CD4-positive, alpha-beta T cell treated with Interleukin-6 at 100 ng/mL for 8 hours (primary cell): ENCODE measurements around the gene AP1M2.
"Not testable (repeated sequence)": the region's sequence is repeated elsewhere in the genome, so short reads cannot be mapped to it uniquely, and the experiment has no call there.

Experiments used
- DNase-seq: peaks from one replicate; pipeline ENCODE4 v3.0.0-alpha.2; 2020; ENCODE audit warnings: mixed read lengths, low spot score

AP1M2 gene

DNA sequence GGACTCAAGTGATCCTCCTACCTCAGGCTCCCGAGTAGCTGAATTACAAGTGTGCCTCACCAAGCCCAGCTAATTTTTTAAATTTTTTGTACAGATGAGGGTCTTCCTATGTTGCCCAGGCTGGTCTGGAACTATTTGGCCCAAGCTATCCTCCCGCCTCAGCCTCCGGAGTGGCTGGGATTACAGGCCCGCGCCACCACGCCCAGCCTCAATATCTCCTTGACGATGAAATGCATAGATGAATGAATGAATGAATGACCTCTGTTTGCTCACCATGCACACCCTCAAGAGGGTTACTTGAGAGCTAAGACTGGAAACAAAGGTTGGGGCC is 14.9 kb upstream of the AP1M2 start:
- no peak for DNase-seq

GRCh38 chr19:10600149-10600548 is 13.0 kb upstream of the AP1M2 start:
- no peak for DNase-seq

DNA sequence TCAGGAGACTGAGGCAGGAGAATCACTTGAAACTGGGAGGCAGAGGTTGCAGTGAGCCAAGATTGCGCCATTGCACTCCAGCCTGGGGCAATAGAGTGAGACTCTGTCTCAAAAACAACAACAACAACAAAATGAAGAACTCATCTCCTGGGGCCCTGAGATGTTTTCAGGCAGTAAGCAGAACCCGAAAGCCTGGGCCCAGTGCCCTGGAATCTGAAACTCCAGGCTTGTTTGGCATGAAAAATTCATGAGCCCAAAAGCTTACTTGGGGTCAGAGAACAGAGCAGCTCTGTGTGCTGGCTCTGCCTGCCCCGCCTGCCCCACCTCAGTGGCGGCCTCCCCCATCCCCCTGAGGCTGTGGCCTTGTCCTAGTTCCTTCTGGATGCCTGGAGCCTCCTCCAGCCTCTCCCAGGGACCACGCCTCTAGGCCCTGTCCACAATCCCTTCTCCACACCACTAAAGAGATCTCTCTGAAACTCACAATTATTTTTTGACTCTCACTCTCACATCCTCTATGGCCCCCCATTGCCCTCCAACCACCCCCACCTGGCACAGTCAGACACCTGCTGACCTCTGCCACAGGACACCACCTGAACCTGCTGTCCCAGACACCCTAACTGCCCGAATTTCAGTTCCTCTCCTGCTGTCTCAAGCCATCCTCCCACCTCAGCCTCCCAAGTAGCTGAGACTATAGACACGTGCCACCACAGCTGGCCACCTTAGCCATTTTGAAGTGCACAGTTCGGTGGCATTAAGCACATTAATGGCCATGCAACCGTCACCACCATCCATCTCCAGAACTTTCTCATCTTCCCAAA is 6.9 kb upstream of the AP1M2 start:
- DNase-seq = no peak

DNA sequence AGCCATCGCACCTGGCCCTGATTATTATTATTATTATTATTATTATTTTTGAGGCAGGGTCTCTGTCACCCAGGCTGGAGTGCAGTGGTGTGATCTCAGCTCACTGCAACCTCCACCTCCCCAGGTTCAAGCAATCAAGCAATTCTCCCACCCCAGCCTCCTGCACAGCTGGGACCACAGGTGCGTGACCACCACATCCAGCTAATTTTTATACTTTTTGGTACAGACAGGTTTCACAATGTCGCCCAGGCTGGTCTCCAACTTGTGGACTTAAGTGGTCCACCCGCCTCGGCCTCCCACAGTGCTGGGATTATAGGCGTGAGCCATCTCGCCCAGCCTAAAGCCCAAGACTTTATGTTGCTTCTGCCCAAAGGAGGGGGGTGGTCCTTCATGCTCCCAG is 6.0 kb upstream of the AP1M2 start:
- DNase-seq = no peak

DNA sequence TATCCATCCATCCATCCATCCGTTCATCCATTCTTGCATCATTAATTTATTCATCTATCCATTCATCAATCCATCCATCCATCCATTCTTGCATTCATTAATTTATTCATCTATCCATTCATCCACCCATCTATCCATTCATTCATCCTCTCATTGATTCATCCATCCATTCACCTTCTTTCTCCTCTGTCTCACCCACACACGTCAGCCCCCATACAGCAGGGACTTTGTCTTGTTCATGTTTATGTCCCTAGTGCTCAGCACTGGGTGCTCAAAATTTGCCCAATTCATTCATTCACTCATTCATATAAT is 683 bp upstream of the AP1M2 start:
- DNase-seq = no peak

DNA sequence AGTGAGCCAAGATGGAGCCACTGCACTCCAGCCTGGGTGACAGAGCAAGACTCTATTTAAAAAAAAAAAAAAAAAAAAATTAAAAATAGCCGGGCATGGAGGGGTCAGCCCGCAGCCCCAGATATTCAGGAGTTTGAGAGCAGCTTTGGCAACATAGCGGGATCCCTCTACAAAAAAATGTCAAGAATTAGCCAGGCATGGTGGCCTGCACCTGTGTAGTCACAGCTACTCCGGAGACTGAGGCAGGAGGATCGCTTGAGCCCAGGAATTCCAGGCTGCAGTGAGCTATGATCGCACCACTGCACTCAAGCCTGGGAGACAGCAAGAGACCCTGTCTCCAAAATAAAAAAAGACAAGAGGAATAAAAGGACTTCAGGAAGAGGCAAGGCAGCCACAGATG is 716 bp downstream of the AP1M2 start:
- DNase-seq = no peak

GRCh38 chr19:10583036-10583776 is 3.9 kb downstream of the AP1M2 start:
- no peak for DNase-seq

GRCh38 chr19:10582091-10582490 is 5.0 kb downstream of the AP1M2 start:
- DNase-seq = no peak

DNA sequence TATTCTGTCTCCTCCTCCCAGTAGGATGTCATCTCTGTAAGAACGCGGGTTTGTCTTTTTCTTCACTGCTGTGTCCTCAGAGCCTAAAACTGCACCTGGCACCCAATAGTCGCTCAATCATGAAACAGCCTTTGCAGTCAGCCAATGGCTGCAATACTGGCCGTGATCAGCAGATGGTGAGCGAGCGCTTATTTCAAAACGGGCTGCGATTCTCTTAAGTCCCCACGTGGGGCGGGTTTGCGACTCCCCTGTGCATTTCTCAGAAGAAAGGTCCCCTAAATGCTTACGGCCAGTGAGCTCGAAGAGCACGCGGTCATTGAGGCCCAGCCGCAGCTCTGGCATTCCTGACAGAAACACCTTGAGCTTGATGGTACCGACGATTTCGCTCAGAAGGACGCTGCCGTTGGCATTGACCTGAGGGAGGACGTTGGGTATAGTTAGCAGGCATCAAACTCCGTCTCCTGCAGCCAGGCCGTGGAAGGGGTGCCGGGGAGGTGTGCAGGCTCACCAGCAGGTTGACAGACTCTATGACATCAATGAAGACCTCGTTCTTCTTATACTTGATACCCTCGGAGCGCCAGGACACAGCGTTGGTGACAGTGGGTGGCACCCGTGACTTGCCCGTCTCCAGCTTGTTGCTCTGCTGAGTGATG is 6.0 kb downstream of the AP1M2 start:
- peak; percentile 86 for DNase-seq

GRCh38 chr19:10577951-10578350 is 9.2 kb downstream of the AP1M2 start:
- no peak for DNase-seq

DNA sequence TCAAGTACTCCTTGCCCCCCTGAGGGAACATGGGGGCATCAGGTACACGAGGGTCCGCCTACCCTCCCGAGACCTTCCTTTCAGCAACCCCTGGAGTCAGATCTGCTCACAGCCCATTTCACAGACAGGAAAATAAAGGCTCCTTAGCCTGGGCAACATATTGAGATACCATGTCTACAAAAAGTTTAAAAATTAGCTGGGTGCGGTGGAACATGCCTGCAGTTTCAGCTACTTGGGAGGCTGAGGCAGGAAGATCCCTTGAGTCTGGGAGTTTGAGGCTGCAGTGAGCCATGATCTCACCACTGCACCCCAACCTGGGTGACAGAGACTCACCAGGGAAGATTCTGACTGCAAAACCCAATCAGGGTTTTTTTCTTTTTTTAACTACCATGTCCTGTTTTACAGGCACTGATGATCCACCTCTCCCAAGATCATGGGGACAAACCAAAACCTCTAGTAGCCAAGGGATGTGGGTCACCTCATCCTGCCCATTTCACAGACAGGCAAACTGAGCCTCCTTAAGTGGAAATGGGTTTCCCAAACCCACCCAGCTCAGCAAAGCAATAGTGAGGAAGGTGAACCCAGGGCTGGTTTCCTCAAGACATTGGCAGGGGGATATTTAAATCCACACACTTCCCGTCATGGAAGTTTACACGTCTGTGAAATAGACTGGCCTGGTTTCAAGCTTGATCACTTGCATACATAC is 11.9 kb downstream of the AP1M2 start:
- no peak for DNase-seq

GRCh38 chr19:10574462-10574861 is 12.7 kb downstream of the AP1M2 start:
- DNase-seq = no peak

DNA sequence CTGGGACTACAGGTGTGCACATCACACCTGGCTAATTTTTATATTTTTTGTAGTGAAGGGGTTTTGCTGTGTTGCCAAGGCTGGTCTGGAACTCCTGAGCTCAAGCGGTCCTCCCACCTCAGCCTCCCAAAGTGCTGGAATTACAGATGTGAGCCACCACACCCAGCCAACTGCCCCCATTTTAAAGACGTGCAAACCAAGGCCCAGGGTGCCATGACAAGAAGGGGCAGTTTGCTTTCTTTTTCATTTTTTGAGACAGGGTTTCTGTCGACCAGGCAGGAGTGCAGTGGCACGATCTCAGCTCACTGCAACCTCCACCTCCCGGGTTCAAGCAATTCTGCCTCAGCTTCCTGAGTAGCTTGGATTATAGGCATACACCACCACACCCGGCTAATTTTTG is 13.3 kb downstream of the AP1M2 start:
- DNase-seq = not testable (repeated sequence)

- peak; percentile 100 for DNase-seq
Observed at GRCh38 chr19:10568826-10569651, 18.1 kb downstream of the AP1M2 start, which contains the start of gene CDKN2D. CDKN2D (minus strand) TSS chr19:10568979; CDS start chr19:10568653, 326 bp downstream.

GRCh38 chr19:10568062-10568825 is 18.9 kb downstream of the AP1M2 start:
- DNase-seq = peak; percentile 55

DNA sequence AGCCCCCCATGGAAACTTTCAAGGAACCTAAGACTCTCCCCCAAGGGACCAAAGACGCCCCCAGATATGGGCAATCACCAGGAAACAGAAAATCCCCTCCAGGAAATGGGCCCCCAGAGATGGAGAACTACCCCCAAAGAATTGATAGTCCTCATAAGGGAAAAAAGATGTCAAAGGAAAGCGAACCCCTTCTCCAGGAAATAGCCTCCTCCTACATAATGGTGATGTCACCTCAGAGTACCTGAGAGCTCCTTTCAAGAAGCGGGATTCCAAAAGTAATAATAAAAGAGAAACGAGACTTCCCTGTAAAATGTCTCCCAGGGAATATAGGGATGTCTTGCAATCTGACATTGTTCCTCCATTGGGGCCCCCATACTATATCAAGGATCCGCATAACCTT is 19.5 kb downstream of the AP1M2 start:
- DNase-seq = no peak

DNA sequence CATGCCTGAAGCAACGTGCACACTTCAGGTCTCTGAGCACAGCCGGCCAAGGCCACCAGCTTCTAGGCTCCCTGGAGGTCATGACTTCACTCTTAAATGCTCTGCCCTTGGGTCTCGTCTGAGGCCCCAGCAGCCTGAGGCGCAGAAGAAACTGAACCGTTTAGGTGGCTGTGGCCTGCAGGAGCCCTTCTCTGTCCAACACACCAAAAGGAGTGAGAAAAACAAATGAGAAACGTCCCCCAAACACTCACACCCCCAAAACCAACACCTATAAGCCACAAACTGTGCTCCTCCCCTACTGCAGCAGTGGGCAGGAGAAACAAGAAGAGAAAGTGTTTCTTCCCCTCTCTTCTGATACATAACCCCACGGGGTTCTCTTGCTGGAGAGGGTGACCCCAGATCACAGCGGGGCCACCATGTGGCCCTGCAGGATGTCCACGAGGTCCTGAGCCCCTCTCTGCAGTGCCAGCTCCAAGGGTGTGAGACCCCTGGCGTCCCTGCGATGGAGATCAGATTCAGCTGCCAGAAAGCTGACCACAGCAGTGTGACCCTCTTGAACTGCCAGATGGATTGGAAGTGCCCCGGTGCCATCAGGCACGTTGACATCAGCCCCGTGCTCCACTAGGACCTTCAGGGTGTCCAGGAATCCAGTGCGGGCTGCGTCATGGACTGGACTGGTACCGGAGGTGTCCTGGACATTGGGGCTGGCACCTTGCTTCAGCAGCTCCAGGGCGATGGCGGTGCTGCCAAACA is 20.3 kb downstream of the AP1M2 start:
- peak; percentile 51 for DNase-seq

DNA sequence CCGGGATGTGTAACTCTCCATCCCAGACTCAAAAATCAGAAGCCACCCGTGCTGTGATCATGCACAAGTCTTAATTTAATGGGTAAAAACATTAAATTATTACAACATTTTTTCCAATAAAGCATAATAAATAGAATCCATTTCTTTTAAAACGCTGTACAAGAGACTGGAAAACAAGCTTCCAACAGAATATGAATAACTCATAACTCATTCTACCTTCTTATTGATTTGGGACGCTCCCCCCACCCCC is 20.8 kb downstream of the AP1M2 start:
- DNase-seq = no peak

DNA sequence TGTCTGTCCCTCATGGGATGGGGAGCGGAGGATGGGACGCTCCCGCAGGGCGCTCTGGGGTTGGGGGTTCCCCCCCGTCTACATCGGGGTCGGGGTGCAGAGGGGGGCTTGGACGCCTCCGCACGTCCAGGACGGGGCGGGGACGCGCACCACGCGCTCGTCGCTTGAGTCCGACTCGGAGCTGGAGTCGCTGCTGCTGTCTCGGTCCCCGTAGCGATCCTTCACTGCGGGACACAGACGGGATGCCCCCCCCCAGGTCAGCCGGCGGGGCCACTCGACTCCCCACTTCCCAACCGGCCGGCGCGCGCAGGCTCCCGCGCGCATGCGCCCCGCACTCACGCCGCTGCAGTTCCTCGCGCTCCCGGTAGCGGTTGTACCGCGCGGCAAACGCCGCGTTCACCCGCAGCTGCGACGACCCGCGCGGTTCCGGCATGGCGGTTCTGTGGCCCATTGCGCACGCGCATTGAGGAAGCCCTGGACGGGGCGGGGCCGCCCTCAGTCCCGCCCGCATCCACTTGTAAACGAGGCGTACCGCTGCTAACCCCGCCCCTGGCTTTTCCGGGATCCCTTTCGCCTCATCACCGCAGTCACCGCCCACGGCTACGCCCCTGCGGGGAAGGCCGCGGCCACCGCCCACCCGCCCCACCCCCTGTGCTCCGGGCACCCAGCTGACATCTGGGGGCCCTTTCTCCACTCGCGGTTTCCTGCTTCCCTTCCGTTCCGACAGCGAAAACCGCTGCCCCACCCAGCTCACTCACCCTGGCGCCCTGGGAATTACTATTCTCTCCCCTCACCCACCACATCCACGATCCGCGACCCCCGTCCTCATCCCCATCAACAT is 21.3 kb downstream of the AP1M2 start, which contains the start of gene KRI1:
Gene KRI1, minus strand, starts transcription at position 444 of the 841 bp plus-strand sequence. Its CDS starts 11 bp downstream, at position 433.
- peak; percentile 99 for DNase-seq
